Breast epithelium (tissue), 3 donors: ENCODE results near the gene NDOR1.

Source experiments
- CTCF ChIP-seq, 3 donors: fragments of 450-650 bp; IDR thresholded peaks; one replicate each; pipeline ENCODE4 v1.5.1; 2016 to 2017; ENCODE audit warnings: antibody characterized with exemption in 3 of 3, mild to moderate bottlenecking in 3 of 3, moderate library complexity in 3 of 3
- POLR2AphosphoS5 ChIP-seq, 3 donors: sonication (generic); formaldehyde crosslinking; IDR thresholded peaks; one replicate each; pipeline ENCODE4 v1.6.1; 2017; ENCODE audit warnings: antibody characterized with exemption in 3 of 3

GRCh38 chr9:137221506-137222111 is 16.1 kb downstream of the NDOR1 start:
- TF ChIP-seq CTCF (IDR thresholded peaks at IDR 0.05): no peak
- no peak for TF ChIP-seq POLR2AphosphoS5 (IDR thresholded peaks at IDR 0.05)
